Subcutaneous adipose tissue (tissue), 4 donors: ENCODE results near the gene TMEM150C. TPM values are rescaled to one million over a fixed set of nuclear protein-coding genes. Genes with fewer than 3 reads are reported as not detected.

Source experiments
- CTCF ChIP-seq: fragments of 450-650 bp; IDR thresholded peaks from one replicate; pipeline ENCODE4 v1.5.1; 2016; ENCODE audit warnings: low read depth, mild to moderate bottlenecking, control low read depth, antibody characterized with exemption, moderate library complexity
- total RNA-seq, 4 donors: library from RNA; depleted of rRNA; stranded (reverse); fragments of >200 nt; gene quantifications; one replicate each; pipeline ENCODE4 v1.1.0, GENCODE V29; 2016

TMEM150C gene
- total RNA-seq, 4 donors from 2014 or later = 24.6 to 39.9 (median 34.8) TPM

- no peak for TF ChIP-seq CTCF
These were observed 24.1 kb upstream of the TMEM150C start for GRCh38 chr4:82585690-82586435.

- TF ChIP-seq CTCF = no peak
These were observed 23.1 kb upstream of the TMEM150C start for GRCh38 chr4:82584931-82585330.

- TF ChIP-seq CTCF = no peak
These were observed 22.3 kb upstream of the TMEM150C start for GRCh38 chr4:82583897-82584587.

GRCh38 chr4:82579932-82580331 lies 18.1 kb upstream of the TMEM150C start:
- no peak for TF ChIP-seq CTCF

GRCh38 chr4:82578935-82579334 lies 17.1 kb upstream of the TMEM150C start:
- TF ChIP-seq CTCF = no peak

GRCh38 chr4:82577451-82577850 lies 15.7 kb upstream of the TMEM150C start:
- no peak for TF ChIP-seq CTCF

- no peak for TF ChIP-seq CTCF
These were observed 7.9 kb upstream of the TMEM150C start for GRCh38 chr4:82569727-82570126.
